Tibial nerve (tissue), 4 donors: ENCODE measurements around the gene SLC7A10. TPM values are rescaled to one million over a fixed set of nuclear protein-coding genes. Genes with fewer than 3 reads are reported as not detected.

ENCODE experiments used
- DNase-seq, 2 donors: peaks; one replicate each; pipeline ENCODE4 v3.0.0-alpha.2; 2019; ENCODE audit warnings: low spot score in 2 of 2
- H3K27ac ChIP-seq, 4 donors: fragments of 200-600 bp; sonication (generic) in 3 of 4; one replicate each; pipeline ENCODE4 v1.5.1; 2017 to 2019; ENCODE audit warnings: mild to moderate bottlenecking in 1 of 4
- H3K27me3 ChIP-seq, 2 donors: fragments of 200-600 bp; sonication (generic) in 1 of 2; one replicate each; pipeline versions ENCODE4 v1.5.1 to v1.6.0; 2017 to 2019
- H3K36me3 ChIP-seq, 3 donors: fragments of 200-600 bp; sonication (generic); one replicate each; pipeline ENCODE4 v1.5.1; 2018 to 2019
- H3K4me1 ChIP-seq, 4 donors: fragments of 200-600 bp; sonication (generic) in 3 of 4; one replicate each; pipeline ENCODE4 v1.5.1; 2017 to 2019
- H3K4me3 ChIP-seq, 4 donors: fragments of 200-600 bp; sonication (generic) in 3 of 4; one replicate each; pipeline ENCODE4 v1.5.1; 2017 to 2019; ENCODE audit warnings: mild to moderate bottlenecking in 1 of 4, moderate library complexity in 1 of 4
- H3K9me3 ChIP-seq, 4 donors: fragments of 200-600 bp; sonication (generic) in 3 of 4; one replicate each; pipeline ENCODE4 v1.5.1; 2017 to 2019
- CTCF ChIP-seq, 5 experiments: fragments of 200-600 bp in 3 of 5; fragments of 450-650 bp in 2 of 5; sonication (generic) in 3 of 5; IDR thresholded peaks; one replicate each; pipeline ENCODE4 v1.5.1; 2016 to 2019; ENCODE audit warnings: antibody characterized with exemption in 5 of 5, mild to moderate bottlenecking in 3 of 5, moderate library complexity in 2 of 5
- EP300 ChIP-seq, 2 donors: sonication (generic); formaldehyde crosslinking; IDR thresholded peaks; one replicate each; pipeline ENCODE4 v1.6.1; 2017; ENCODE audit warnings: antibody characterized with exemption in 2 of 2, mild to moderate bottlenecking in 1 of 2
- POLR2A ChIP-seq, 2 donors: fragments of 450-650 bp; IDR thresholded peaks; one replicate each; pipeline ENCODE4 v1.6.1; 2017; ENCODE audit warnings: antibody characterized with exemption in 2 of 2, mild to moderate bottlenecking in 2 of 2, moderate library complexity in 2 of 2
- WGBS, 2 donors: methylation state at CpG; one replicate each; pipeline ENCODE4 v1.1.5; 2018; 5-methylcytosine and 5-hydroxymethylcytosine counted together
- total RNA-seq, 4 donors: library from RNA; depleted of rRNA; stranded (reverse); fragments of >200 nt; gene quantifications; one replicate each; pipeline ENCODE4 v1.1.0, GENCODE V29; 2016

The SLC7A10 gene
- total RNA-seq, 4 donors from 2014 or later, result 4.3 to 25.8 (median 13.2) TPM

GRCh38 chr19:33208371-33208895 lies 17.2 kb downstream of the SLC7A10 start:
- no peak for TF ChIP-seq POLR2A (IDR thresholded peaks at IDR 0.05)
- TF ChIP-seq CTCF (IDR thresholded peaks at IDR 0.05), result no peak
- no peak for TF ChIP-seq EP300 (IDR thresholded peaks at IDR 0.05)
- H3K36me3 ChIP-seq, result peaks cover 0 to 44% (median 0%) of the 10 kb centered on the region in 3 donors
- H3K4me1 ChIP-seq, result peaks cover 0 to 13% (median 0%) of the 10 kb centered on the region in 4 donors
- no peaks in the 10 kb centered on the region for H3K9me3 ChIP-seq
- no peak for DNase-seq
- no peaks in the 10 kb centered on the region for H3K27me3 ChIP-seq
- H3K27ac ChIP-seq, result peak overlapping the region in 1 of 4 donors; percentile 27
- no peak overlapping the region for H3K4me3 ChIP-seq
- 55 to 64% methylated on average over 9 to 11 of the region's 11 CpGs for WGBS, 2 donors

GRCh38 chr19:33207903-33208302 lies 17.7 kb downstream of the SLC7A10 start:
- Histone ChIP-seq H3K27me3 (no peaks in the 10 kb centered on the region), H3K9me3 (no peaks in the 10 kb centered on the region), H3K36me3 (peaks cover 0 to 49% (median 0%) of the 10 kb centered on the region in 3 donors), H3K27ac (no peak overlapping the region), H3K4me1 (peaks cover 0 to 13% (median 0%) of the 10 kb centered on the region in 4 donors), H3K4me3 (no peak overlapping the region)
- no peak for TF ChIP-seq EP300 (IDR thresholded peaks at IDR 0.05)
- no peak for TF ChIP-seq CTCF (IDR thresholded peaks at IDR 0.05)
- TF ChIP-seq POLR2A (IDR thresholded peaks at IDR 0.05), result no peak
- 81 to 82% methylated on average over 5 to 9 of the region's 9 CpGs for WGBS, 2 donors
- no peak for DNase-seq

GRCh38 chr19:33207040-33207620 lies 18.5 kb downstream of the SLC7A10 start:
- Histone ChIP-seq H3K27ac (no peak overlapping the region), H3K4me1 (peaks cover 0 to 13% (median 0%) of the 10 kb centered on the region in 4 donors), H3K4me3 (no peak overlapping the region), H3K27me3 (no peaks in the 10 kb centered on the region), H3K9me3 (no peaks in the 10 kb centered on the region), H3K36me3 (peaks cover 0 to 56% (median 0%) of the 10 kb centered on the region in 3 donors)
- DNase-seq, result no peak
- TF ChIP-seq EP300 (IDR thresholded peaks at IDR 0.05), result no peak
- TF ChIP-seq CTCF (IDR thresholded peaks at IDR 0.05), result no peak
- no peak for TF ChIP-seq POLR2A (IDR thresholded peaks at IDR 0.05)
- 84 to 93% methylated on average over 18 to 33 of the region's 38 CpGs for WGBS, 2 donors

- Histone ChIP-seq H3K9me3 (no peaks in the 10 kb centered on the region), H3K36me3 (peaks cover 0 to 58% (median 0%) of the 10 kb centered on the region in 3 donors), H3K4me3 (no peak overlapping the region), H3K27me3 (no peaks in the 10 kb centered on the region), H3K27ac (no peak overlapping the region), H3K4me1 (peaks cover 0 to 13% (median 0%) of the 10 kb centered on the region in 4 donors)
- TF ChIP-seq EP300 (IDR thresholded peaks at IDR 0.05) (no peak), CTCF (IDR thresholded peaks at IDR 0.05) (no peak), POLR2A (IDR thresholded peaks at IDR 0.05) (no peak)
- WGBS, 2 donors, result 87 to 95% methylated on average over 30 of the region's 38 CpGs
- no peak for DNase-seq
These were observed 19.2 kb downstream of the SLC7A10 start for GRCh38 chr19:33206261-33207039.
